Stimulated activated CD8-positive, alpha-beta memory T cell treated with anti-CD3 and anti-CD28 coated beads, Interleukin-15, amount 100 ng/mL, for 48 hours (primary cell): ENCODE measurements around the gene IFRD2.

ENCODE experiments used
- DNase-seq, 2 donors: peaks; one replicate each; pipeline ENCODE4 v3.0.0-alpha.2; 2020; ENCODE audit warnings: low read depth in 2 of 2

IFRD2 gene

DNA sequence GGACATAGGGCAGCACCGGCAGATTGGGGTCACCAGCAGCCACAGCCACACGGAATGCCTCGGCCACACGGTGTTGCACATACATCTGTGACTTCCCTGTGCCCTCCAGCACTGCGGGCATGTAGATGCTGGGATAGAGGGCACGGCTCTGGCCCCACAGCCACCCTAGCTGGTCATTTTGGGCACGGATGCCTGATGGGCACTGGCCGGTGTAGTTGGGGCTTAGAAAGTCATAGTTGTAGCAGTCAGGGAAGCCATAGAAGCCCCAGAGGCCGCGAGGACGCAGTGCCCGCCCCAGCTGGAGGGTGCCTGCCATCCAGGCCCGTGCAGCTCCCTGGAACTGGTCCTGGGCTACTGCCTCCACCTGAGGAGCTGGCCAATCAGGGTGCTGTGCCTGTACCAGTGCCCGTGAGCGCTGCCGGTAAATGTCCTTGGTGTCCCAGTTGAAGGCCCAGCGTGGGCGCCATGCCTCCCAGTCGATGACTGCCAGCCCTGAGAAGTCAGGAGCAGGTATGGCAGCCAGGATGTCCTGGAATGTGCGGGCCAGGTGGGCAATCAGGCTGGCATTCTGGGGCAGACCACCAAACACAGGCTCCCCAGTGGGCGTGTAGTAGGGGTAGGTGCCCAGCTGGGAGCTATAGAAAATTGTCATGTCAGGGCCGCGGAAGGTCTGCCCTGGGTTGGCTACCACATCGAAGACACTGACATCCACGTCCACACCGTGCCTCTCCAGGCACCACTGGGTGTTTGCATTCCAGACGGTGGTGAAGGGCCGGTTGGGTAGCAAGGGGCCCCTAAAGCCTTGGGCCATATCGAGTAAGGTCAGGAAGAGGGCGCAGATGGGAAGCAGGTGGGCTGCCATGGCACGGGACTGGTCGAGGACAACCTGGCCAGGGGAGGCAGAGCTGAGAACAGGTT is 10.1 kb upstream of the IFRD2 start:
- no peak for DNase-seq

DNA sequence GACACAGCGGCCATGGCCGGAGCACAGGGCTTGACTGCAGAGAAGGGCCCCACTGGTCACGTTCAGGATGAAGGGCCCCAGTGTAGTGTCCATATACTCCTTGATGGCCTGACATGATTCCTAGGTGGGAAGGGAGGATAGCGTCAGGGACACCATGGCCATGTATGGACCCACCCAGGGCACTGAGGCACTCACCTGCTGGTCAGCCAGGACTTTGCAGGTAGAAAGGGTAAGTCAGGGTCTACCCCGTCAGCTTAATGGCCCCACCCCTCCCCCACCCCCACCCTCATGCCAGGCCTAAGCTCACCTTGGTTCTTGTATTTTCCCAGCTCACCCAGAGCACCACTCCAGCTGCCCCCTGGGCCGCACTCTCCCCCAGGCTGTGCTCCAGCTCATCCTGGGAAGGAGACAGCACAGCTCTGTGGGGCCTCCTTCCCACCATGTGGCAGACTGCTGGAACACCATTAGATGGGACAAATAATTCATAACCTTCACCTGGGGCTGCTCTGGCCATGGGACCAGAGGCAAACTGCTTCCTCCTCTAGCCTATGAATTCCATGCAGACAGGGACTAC is 8.5 kb upstream of the IFRD2 start:
- no peak for DNase-seq

DNA sequence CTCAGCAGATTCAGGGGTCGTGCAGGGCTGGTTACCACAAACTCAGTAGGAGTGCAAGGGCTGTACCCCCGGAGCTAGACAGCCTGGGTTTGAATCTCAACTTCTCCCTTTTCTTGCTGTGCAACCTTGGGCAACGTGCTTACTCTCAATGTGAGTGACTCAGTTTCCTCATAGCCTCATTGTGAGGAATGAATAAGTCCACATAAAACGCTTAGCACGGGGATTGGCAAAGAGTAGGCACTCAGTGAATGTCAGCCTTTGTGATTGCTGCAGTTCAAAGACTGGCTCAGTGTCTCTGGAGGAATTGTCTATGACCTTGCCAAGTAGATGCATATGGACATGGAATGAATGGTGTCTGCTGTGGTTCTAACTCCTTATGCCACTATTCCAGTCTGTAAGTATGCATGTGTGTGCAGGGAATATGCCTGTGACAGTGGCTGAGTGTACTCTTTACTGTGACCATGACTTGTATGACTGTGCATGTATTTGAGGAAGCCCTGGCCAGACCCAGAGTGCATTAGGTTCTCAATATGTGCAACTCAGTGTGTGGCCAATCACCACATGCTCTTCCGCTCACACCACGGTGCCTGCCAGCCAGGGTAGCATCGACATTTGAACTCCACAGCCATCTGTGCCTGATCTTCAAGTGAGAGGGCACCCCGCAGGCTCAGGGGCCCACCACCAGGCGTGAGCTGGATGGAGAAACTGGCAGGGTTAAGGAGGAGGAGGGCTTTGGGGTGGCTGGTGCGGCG is 7.9 kb upstream of the IFRD2 start:
- no peak for DNase-seq

DNA sequence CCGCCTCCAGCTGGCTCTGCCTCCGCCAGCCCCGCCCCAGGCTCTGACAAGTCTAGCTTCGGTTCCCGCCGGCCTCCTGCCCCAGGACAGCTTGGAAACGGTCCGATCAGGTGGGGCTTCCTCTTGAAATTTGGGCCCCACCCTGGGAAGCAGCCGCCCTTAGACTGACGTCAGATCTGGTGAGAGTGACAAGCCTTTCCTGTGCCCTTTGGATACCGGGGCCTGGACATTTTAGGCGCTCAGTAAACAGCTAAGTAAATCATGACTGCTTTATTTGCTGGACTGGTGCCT is 7.4 kb upstream of the IFRD2 start:
- no peak for DNase-seq

DNA sequence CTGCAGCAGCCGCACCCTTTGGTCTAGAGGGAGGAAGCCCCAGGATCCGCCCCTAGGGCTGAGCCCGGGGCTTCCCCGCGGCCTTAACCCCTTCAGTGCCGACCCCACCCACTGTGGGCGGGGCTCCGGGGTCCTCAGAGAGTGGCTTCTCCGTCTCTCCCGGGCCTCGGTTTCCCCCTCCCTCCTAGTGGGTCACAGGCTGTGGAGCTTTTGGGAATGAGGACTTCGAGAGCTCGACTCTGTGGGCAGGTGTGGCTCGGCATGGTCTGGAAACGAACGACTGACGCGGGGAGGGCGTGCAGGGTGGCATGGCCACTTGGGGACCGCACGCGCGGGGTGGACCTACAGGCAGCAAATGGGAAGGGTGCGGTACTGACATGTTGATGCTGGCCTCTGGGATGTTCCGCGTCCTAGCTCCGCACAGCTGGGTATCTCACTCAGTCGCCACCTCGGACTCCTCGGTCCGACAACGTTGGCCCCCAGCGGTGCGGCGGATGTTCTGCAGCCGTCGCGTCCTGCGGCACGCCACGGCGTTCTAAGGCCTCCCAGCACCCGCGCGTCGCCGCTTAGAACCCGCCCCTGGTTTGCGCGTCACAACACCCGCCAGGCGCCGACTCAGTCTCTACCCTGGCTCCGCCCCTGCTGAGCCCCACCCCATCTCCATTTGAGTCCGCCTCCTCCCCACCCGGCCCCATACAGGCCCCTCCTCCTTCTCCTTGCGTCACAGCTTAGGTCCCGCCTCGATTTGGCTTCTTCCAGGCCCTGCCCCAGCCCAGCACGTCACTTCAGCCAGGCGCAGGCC is 6.8 kb upstream of the IFRD2 start, which contains the start of the genes HYAL3 and NAA80:
Gene HYAL3 (minus strand): TSS at position 570 of the 802 bp plus-strand sequence. CDS start 3,803 bp downstream, outside the sequence.
Gene NAA80 (minus strand): TSS at position 570 of the 802 bp plus-strand sequence. CDS start 1,942 bp downstream, outside the sequence.
- peak; percentile 98 to 99 for DNase-seq

DNA sequence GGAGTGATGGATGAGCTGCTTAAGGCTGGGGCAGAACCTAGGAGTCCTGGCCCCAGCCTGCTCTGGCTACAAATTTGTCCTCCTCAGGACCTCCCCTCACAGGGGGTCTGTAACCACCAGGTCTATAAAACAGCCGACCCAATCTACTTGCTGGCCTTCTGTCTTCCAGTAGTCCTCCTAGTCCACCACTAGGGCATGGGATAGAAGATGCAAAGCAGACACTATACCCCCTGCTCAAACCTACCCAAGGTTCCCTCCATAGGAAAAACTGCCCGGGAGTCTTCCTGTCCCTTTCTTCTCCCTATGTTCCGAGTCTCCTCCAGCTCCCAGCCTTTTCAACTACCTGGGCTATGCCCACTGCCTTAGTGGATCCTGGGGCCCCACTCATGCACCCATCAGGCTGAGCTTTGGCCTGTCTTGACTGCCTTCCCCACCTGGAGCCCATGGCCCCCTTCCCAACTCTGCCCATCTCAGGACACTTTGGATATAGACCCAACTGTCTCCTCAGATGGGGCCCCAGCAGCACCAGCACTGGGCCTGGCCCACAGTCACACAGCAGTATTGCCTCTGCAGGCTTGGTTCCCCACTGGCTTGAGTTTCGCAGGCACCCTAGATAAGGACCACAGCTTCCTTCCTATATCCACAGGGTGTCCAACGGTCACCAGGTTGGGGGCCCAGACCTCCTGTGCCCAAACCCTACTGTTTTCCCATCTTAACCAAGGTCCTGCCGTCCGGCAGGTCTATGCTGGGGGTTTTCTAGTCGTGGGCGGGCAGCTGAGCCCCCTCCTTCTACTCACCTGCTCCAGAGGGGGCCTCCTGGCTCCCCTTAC is 5.9 kb upstream of the IFRD2 start:
- DNase-seq = no peak

DNA sequence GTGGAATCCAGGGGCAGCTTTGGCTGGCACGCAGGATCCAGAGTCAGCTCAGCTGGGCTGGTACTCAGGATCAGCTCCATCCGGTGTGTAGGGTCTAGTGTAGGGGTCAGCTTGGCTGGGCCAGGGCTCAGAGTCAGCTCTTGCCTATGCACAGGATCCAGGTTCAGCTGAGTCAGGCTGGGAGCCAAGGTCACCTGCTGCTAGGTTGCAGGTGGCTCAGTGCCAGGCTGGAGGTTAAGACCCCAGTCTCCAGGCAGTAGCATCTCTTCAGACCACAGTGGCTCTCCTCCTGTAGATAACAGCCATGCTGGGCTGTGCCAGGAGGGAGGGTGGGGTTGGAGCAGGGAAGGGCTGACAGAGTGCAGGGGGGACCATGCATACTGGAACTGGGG is 5.2 kb upstream of the IFRD2 start:
- DNase-seq = no peak

DNA sequence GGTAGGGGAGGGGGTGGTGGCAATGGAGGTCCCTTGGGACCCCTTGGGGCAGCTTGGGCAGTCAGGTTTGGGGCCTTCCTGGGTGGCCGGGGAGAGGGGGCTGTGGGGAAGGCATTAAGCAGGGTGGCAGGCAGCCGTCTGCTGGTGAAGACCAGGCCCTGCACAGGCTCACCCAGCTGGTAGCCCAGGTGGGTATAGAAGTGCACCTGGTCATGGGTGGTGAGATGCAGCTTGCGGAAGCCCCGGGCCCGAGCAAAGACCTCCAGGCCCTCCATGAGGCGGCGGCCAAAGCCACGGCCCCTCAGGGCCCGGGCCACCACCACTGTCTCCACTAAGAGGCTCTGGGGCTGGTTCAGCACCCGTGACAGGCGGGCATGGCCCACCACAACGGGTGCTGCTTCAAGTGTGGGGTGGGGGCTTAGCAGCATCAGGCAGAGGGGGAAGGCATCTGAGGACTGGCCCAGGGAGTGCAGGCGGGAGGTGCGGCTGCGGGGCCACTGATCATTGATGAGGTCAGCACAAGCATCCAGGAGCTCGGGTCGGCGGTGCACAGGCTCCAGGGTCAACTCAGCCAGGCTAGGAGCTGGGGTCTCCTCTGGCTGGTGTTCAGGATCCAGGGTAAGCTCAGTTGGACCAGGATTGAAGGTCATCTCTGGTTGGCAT is 4.6 kb upstream of the IFRD2 start:
- no peak for DNase-seq

DNA sequence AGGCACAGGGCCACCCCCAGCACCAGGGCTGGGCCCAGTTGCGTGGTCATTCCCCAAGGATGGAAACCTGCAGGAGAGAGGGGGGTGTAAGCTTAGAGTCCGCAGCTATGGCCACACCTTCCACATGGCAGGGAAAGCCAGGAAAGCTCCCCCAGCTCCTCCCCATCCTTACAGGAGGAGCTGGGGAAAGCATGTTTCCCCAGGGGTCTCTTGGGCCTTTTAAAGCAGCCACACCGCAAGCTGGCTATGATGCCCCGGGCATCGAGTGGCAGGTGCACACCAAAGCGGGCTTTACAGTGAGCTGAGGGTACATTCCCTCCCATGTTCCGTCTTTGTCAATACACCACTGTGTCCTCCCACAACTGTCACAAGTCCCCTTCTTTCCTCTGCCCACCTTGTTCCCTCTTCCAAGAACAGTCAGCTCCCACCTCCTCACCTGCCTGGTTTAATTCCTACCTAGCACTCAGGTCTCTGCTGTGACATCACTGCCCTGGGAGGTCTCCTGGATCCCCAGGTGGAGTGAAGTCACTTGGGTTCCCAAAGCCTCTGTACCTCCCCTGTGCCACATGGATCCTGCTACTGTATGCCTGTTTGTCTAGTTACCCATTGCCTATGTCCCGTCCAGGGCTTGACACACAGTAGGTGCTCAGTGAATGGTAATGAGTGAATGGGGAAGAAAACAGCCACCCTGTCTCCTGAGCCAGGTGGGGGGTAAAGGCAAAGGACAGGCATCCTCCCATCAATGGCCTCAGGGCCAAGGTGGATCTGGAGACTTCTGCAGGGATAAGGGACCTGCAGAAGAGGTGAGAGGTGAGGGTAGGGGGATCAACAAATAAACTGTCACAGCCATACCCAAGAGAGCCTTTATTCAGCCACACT is 3.6 kb upstream of the IFRD2 start:
- no peak for DNase-seq

DNA sequence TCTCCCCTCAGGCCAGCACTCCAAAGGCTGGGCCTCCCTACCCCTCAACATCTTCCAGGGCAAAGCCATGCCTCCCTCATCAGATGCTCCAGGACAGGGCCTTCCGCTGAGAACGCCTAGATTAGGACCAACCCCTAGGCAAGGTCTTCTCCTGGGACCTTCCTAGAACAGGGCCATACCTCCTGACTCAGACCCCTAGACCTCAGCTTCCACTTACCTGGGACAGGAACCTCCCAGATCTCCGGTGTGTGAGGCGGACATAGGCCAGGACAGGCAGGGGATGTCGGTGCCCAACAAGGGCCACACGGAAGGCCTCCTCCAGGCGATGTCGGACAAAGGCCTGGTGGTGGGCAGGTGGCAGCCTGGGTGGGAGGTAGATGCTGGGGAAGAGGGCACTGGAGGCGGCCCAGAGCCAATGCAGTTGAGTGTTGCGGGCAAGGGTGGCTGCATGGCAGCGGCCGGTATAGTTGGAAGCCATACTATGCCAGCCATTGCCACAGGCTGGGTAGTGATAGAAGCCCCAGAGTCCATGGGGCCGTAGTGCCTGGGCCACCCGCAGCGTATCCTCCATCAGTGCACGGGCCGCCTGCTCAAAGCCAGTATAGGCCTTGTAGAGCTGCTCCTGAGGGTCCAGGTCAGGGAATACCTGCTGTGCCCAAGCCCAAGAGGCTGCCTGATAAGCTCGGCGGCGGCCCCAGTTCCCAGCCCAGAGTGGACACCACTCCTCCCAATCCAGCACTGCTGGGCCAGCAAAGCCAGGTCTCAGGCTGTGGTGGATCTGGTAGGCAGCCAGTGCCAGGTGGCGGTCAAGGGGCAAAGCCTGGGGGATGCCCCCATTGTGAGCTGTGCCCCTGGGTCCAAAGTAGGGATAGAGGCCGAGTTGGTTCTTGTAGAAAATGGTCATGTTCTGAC is 2.5 kb upstream of the IFRD2 start:
- no peak for DNase-seq

DNA sequence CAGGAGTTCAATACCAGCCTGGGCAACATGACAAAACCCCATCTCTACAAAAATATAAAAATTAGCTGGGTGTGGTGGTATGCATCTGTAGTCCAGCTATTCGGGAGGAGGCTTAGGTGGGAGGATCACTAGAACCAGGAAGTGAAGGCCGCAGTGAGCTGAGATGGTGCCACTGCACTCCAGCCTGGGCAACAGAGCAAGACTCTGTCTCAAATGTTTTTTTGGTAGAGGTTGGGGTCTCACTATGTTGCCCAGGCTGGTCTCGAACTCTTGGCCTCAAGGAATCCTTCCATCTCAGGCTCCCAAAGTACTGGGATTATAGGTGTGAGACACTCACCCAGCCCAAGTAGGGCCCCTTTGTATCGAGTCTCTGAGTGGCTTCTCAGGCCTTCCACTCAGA is 1.9 kb upstream of the IFRD2 start:
- DNase-seq = no peak

DNA sequence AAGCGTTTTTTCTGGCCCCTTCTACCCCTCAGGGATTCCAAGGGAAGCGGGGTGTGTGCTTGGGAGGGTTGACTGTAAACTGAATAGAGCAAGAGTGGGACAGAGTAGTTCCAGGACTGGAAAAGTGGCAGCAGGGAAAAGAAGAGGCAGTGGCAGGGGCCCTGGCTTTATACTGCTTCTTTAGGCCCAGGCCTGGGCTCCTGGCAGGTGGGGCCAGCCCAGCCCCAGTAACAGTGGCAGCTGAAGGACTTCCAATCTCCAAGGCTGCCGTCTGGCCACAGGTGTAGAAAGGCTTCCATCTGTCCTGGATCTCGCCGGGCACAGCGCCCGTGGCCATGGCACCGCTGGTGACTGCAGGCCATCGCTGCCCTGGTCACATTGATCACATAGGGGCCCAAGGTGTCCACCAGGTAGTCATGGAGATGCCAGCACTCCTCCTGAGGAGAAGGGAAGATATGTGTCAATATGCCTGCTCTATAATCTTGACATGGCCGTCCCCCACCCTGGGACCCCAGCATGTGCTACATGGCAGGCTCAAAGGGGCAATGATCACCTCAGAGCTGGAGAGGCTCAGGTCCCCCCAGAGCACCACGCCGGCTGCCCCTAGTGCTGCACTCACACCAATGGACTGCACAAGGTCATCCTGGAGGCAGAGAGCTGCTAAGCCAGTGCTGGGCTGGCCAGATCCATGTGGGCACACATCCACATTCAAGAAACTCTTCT is 1.0 kb upstream of the IFRD2 start:
- no peak for DNase-seq

DNA sequence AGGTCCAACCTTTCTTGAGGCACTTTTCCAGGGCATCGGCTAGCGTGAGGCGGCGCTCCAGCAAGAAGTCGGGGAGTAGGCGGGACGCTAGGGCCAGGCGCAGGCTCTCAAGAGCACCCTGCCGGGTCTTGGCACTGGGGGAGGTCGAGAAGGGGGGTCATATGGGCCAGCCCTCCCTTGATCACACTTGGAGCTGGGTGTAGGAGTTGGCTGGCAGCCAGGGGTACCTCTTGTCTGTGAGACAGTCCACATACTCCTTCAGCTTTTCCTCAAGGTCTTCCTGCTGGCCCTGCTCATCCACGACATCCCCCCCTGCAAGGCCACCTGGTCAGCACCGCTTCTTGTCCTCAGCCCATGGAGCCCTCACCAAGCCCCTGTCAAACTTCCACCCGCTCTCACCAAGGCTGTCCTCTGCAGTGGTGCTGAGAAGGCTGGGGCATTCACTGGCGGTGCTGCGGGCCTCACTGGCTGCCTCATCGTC is 2.0 kb downstream of the IFRD2 start:
- DNase-seq = no peak

DNA sequence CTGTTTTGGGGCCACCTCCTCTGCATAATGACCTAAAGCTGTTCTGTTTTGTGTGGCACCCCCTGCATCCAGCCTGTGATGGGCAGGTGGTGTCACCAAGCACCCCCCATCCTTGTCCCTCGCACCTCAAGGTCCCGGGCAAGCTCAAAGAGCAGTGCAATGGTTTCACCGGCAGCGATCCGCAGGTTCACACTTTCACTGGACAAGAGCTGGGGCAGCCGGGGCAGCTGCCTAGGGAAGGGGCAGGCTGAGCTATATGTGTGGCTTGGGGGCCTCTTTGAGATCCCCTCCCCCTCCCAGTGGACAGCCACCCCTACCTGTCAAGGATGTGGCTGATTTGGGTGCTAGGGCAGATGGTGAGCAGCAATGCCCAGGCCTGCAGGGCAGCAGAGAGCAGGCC is 3.1 kb downstream of the IFRD2 start:
- no peak for DNase-seq

DNA sequence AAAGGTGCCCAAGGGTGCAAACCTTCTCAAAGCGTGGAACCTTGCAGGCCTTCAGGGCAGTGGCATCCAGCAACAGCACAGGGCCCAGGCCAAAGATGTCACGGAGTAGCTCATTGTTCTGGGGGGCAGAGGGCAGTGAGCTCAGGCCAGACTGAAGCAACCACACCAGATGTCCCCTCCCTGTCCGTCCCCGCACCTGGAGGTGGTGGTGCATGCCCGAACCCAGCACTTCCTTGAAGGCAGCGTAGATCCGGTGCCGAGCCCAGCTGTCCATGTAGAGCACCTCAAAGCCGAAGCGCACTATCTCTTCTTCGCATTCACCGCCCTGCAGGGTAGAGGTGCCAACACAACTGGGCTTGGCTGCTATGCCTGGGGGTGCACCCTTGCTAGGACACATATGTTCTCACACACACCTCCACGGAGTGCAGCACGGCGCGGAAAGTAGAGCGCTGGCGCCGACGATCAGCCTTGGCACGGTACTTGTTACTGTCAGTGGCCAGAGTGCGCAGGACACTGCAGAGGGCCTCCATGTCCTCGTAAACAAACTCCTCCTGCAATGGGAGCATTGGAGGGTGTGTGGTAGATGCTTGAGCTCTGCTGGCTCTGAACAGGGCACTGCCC is 3.7 kb downstream of the IFRD2 start:
- no peak for DNase-seq

DNA sequence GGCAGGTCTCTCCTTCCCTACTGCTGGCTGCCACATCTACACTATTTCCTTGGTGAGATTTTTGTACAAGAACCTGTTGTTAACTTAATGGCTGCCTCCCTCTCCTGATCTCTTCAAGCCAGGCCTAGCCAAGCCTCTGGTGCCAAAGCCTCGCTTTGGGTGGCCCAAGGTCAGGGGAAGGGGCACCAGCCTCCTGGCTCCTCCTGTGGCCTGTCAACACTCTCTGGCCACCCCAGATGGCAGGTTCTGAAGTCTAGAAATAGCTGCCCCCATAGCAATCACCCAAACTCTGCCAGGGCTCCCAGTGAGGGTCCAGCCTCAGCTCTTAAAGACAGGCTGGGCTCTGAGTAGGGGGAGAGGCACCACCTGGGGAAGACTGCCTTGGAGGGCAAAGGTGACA is 5.0 kb downstream of the IFRD2 start:
- DNase-seq = no peak
